HFFc6 (cell line): ENCODE data around the gene CPB1. TPM values are rescaled to one million over a fixed set of nuclear protein-coding genes. Genes with fewer than 3 reads are reported as not detected.
A peak's percentile ranks its signal among the peaks of the same experiment; 100 is the strongest.

Experiments
- DNase-seq: peaks from one replicate; pipeline ENCODE4 v3.0.0-alpha.2; 2018
- H3K27ac Mint-ChIP-seq: 2 replicates; pipeline ENCODE4 v1.8.0; 2020; ENCODE audit warnings: mild to moderate bottlenecking, mixed read lengths
- H3K27me3 Mint-ChIP-seq: 2 replicates; pipeline ENCODE4 v1.8.0; 2021; ENCODE audit warnings: mild to moderate bottlenecking, moderate library complexity, mixed read lengths; ENCODE audit not compliant: insufficient read depth
- H3K36me3 Mint-ChIP-seq: 2 replicates; pipeline ENCODE4 v1.8.0; 2021; ENCODE audit warnings: low read depth, mixed read lengths
- H3K4me1 Mint-ChIP-seq: 2 replicates; pipeline ENCODE4 v1.8.0; 2020; ENCODE audit warnings: low read depth, mixed read lengths
- H3K4me3 Mint-ChIP-seq: 2 replicates; pipeline ENCODE4 v1.8.0; 2020; ENCODE audit warnings: mild to moderate bottlenecking, moderate library complexity, mixed read lengths
- H3K9me3 Mint-ChIP-seq: 2 replicates; pipeline ENCODE4 v1.8.0; 2020; ENCODE audit warnings: mild to moderate bottlenecking, mixed read lengths
- CTCF ChIP-seq: fragments of 200-600 bp; sonication (generic); IDR thresholded peaks from 2 replicates; pipeline ENCODE4 v1.5.0; 2021; ENCODE audit warnings: antibody characterized with exemption, mild to moderate bottlenecking
- total RNA-seq, 6 experiments: library from RNA; stranded (reverse); fragmentation: NEBNext Ultra II Directional; extraction: Animal tissue kit (Norgen Biotek cat#: 25700); gene quantifications; 2 replicates in 1 of 6; 3 replicates in 5 of 6; pipeline ENCODE4 v1.2.3, GENCODE V29; 2021

CPB1 gene
- total RNA-seq, 6 experiments from 2014 or later = not detected

DNA sequence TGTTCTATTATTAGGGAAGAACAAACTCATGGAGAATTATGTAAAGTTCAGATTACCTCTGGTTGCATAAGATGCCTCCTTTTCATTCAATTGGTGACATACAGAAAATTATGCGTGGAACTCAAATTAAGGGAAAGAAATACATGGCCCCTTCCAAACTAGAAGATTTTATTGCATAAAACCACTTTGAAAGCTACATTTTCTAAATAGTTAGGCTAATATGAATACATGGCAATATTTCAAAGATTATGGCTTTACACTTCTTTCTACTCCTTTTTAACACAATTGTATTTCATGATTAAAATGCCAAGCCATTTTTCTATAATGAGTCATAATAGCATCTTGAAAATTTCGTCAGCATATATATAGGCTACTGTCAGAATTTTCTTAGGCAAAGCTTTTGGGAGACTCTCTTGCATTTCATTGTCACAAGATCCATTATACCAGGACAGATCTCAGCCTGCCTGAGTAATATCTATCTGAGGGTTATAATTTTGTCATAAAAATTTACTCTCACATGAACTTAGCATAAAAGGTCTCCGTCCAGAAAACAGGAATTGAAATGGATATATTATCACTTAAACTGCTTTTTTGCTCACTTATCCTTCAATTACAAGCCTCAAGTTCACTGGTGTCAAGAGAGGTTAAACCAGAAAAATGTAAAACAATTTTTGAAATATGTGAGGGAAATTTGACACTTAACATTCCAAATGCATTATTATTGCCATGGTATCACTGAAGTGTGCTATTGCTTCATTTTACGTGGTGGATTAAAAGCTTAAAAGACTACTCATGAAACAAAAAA, 74.6 kb downstream of the CPB1 start:
- Mint-ChIP-seq H3K27ac (peak overlapping the region; percentile 76), H3K4me1 (peaks cover 38% of the 10 kb centered on the region), H3K27me3 (no peaks in the 10 kb centered on the region), H3K4me3 (peak overlapping the region; percentile 61), H3K36me3 (no peaks in the 10 kb centered on the region), H3K9me3 (no peaks in the 10 kb centered on the region)
- peak; percentile 56 for DNase-seq
- TF ChIP-seq CTCF = no peak

- Mint-ChIP-seq H3K9me3 (no peaks in the 10 kb centered on the region), H3K4me3 (peak overlapping the region; percentile 61), H3K27ac (peak overlapping the region; percentile 76), H3K4me1 (peaks cover 32% of the 10 kb centered on the region), H3K36me3 (no peaks in the 10 kb centered on the region), H3K27me3 (peaks cover 2% of the 10 kb centered on the region; the same call in 1 of the 2 replicates)
- DNase-seq = peak; percentile 37
- TF ChIP-seq CTCF = no peak
Observed at GRCh38 chr3:148903022-148903442, 75.4 kb downstream of the CPB1 start.

- H3K27ac Mint-ChIP-seq = no peak overlapping the region; the same call in 1 of the 2 replicates
- no peak for DNase-seq
- H3K36me3 Mint-ChIP-seq = no peaks in the 10 kb centered on the region
- peaks cover 28% of the 10 kb centered on the region for H3K4me1 Mint-ChIP-seq
- TF ChIP-seq CTCF = no peak
- no peak overlapping the region for H3K4me3 Mint-ChIP-seq
- H3K9me3 Mint-ChIP-seq = no peaks in the 10 kb centered on the region
- H3K27me3 Mint-ChIP-seq = peaks cover 2% of the 10 kb centered on the region; the same call in 1 of the 2 replicates
Observed at GRCh38 chr3:148903941-148904340, 76.3 kb downstream of the CPB1 start.

- no peaks in the 10 kb centered on the region for H3K9me3 Mint-ChIP-seq
- H3K4me3 Mint-ChIP-seq = no peak overlapping the region
- DNase-seq = no peak
- peaks cover 2% of the 10 kb centered on the region; the same call in 1 of the 2 replicates for H3K27me3 Mint-ChIP-seq
- H3K4me1 Mint-ChIP-seq = peaks cover 30% of the 10 kb centered on the region
- H3K27ac Mint-ChIP-seq = no peak overlapping the region
- no peaks in the 10 kb centered on the region for H3K36me3 Mint-ChIP-seq
- no peak for TF ChIP-seq CTCF
Observed at GRCh38 chr3:148906667-148907066, 79.1 kb downstream of the CPB1 start.

Other genes starting within 250 kb of the CPB1 start
- under 1 TPM in 3 of 6 experiments, not detected in 3; 0.10 to 0.14 (median 0.12) TPM for gene AGTR1, start 129.9 kb upstream of the CPB1 start, total RNA-seq
- under 1 TPM; 0.21 to 0.88 (median 0.36) TPM for gene CPA3, start 37.5 kb downstream of the CPB1 start, total RNA-seq
- gene GYG1, start 163.7 kb downstream of the CPB1 start, total RNA-seq = 10 to 100 TPM; 68.9 to 88.6 (median 78.5) TPM